GM19467 (cell line): ENCODE data around the gene BCL3.

Experiments
- ATAC-seq: cut with Tn5 transposase; IDR thresholded peaks from one replicate; pipeline ENCODE4 v1.9.1; 2021; ENCODE audit warnings: mild to moderate bottlenecking, moderate library complexity; ENCODE audit not compliant: unreplicated experiment

Gene BCL3

GRCh38 chr19:44785271-44785670 is 36.8 kb downstream of the BCL3 start:
- no peak for ATAC-seq

GRCh38 chr19:44785993-44786392 is 37.5 kb downstream of the BCL3 start:
- no peak for ATAC-seq

- ATAC-seq: no peak
These were observed 40.5 kb downstream of the BCL3 start for GRCh38 chr19:44788971-44789370.

- ATAC-seq: no peak
These were observed 41.5 kb downstream of the BCL3 start for GRCh38 chr19:44789943-44790483.

- ATAC-seq: no peak
These were observed 43.8 kb downstream of the BCL3 start for GRCh38 chr19:44792281-44792680.

- ATAC-seq: no peak
These were observed 46.1 kb downstream of the BCL3 start for GRCh38 chr19:44794610-44795009.

GRCh38 chr19:44795398-44795987 is 47.0 kb downstream of the BCL3 start:
- no peak for ATAC-seq

- no peak for ATAC-seq
These were observed 48.2 kb downstream of the BCL3 start for GRCh38 chr19:44796701-44797115.

GRCh38 chr19:44799627-44800346 is 51.3 kb downstream of the BCL3 start:
- no peak for ATAC-seq

GRCh38 chr19:44800461-44800860 is 52.0 kb downstream of the BCL3 start:
- peak; percentile 73 for ATAC-seq

- no peak for ATAC-seq
These were observed 55.2 kb downstream of the BCL3 start for GRCh38 chr19:44803442-44804428.

GRCh38 chr19:44806291-44806690 is 57.8 kb downstream of the BCL3 start:
- ATAC-seq: no peak

- ATAC-seq: no peak
These were observed 58.7 kb downstream of the BCL3 start for GRCh38 chr19:44807162-44807561.

- no peak for ATAC-seq
These were observed 59.3 kb downstream of the BCL3 start for GRCh38 chr19:44807652-44808462.

GRCh38 chr19:44808463-44809371 is 60.2 kb downstream of the BCL3 start, which contains the start of gene BCAM:
Gene BCAM (plus strand): TSS chr19:44809103. CDS start chr19:44809125, 22 bp downstream.
- no peak for ATAC-seq
